ENCODE results near the gene THAP11.
"Not testable (repeated sequence)": the region's sequence is repeated elsewhere in the genome, so short reads cannot be mapped to it uniquely, and the experiment has no call there.

Gene THAP11

DNA sequence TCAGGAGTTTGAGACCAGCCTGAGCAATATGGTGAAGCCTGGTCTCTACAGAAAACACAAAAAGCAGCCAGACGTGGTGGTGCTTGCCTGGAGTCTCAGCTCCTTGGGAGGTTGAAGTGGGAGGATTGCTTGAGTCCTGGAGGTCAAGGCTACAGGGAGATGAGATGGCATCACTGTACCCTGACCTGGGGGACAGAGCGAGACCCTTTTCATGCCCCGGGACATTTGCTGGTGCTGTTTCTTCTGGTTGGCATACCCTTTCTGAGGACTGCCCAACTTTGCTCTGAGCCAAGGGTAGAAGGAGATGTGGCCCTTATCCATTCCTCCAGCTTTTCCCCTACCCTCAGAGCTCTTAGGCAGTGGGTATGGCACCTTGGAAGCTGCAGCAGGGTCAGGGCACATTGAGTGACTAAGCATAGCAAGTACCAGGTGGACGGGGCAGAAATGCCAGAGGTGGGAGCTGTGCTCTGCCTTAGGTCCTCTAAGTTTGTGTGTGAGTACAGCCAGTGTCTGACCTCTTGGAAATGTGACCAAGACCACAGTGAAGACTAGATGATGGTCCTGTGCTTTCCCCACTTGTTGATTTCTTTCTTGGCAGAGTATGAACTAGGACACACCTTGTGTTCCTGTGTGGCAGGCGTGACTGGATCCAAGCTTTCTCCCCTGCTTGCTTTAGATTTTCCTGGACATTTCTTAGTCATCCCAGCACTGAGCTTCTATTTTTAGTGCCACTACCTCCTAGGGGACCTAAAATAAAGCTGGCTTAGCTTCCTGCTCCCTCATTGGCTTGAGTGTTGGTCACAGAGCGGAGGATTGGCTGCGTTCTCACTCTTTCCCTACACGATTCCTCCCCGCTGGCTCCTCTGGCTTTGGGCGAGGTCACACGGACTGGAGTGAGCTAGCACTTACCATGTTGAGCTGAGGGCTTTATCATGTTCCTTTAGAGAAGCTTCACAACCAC, 20.8 kb downstream of the THAP11 start:
- DNase-seq (ENCODE audit: low read depth in 1 of 2, low spot score in 1 of 2): no peak

DNA sequence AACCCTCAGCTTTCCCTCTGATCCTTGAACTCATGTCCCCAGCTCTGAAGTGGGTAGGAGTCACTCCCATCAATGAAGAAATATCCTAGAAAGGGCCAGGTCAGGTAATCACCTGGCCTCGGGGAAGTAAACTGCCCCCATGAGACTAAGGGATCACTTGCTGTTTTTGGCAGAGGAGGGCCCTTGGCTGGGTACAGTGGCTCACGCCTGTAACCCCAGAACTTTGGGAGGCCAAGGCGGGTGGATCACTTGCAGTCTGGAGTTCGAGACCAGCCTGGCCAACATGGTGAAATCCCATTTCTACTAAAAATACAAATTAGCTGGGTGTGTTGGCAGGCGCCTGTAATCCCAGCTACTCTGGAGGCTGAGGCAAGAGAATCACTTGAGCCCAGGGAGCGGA, 21.9 kb downstream of the THAP11 start:
- not testable (repeated sequence) for DNase-seq (ENCODE audit: low read depth in 1 of 2, low spot score in 1 of 2)

DNA sequence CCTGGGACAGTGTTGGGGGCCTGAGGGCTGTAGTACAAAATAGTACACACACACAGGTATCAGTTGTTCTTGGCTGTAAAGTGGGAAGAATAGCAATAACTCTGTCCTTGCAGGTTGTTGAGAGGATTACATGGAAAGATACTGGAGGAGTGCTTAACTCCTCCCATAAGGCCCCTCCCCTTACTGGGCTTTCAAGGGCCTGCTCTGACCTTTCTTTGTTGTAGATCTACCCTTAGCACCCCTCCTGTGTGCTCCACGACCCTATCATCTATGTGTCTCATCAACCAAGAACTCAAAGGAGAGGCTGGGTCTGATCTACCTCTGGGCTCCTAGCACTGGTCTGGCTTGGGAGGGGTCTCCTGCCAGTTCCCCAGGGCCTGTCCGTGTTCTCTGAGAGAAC, 22.5 kb downstream of the THAP11 start:
- DNase-seq (ENCODE audit: low read depth in 1 of 2, low spot score in 1 of 2): no peak

DNA sequence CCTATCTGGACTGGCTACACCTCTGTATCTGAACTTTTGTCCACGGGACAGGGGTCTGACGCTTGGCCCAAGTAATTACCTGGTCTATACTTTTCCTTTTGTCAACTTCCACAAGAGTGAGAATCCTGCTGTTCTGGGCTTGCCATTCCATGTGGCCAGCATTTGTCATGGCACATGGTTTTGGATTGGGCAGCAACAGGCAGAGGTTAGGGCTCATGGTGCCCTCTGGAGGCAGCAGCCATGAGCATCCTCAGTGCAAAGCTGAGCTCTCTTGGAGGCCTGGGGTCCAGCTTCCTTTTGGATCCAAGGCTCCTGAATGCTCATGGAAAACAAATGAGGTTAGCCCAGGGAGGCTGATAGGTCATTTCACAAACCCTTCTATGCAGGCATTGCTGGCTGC, 23.2 kb downstream of the THAP11 start:
- DNase-seq (ENCODE audit: low read depth in 1 of 2, low spot score in 1 of 2): no peak

DNA sequence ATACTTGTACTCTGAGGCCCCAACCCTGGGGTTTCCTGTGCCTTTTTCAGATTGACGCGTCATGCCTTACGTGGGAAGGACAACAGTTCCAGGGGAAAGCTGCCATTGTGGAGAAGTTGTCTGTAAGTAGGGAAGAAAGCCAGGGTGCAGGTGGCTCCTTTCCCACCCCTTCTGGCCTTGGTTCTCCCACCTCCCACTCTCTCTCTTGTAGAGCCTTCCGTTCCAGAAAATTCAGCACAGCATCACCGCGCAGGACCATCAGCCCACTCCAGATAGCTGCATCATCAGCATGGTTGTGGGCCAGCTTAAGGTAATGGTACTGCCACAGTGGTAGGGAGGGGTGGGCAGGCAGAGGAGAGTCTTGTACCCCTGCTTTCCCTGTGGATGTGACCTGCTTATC, 26.2 kb downstream of the THAP11 start:
- no peak for DNase-seq (ENCODE audit: low read depth in 1 of 2, low spot score in 1 of 2)

DNA sequence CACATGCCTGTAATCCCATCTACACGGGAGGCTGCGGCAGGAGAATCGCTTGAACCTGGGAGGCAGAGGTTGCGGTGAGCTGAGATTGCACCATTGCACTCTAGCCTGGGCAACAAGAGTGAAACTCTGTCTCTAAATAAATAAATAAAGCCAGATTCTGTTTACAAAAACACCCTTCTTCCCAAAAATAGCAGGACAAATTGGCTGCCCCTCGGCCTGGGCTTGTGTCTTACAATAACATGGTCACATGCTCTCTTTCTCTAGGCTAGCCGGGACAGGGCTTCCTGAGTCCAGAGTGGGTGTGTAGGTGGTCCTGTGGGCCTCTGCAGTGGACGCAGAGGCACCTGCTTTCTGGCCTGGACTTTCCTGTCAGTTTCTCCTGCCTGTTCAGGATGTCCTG, 27.5 kb downstream of the THAP11 start:
- DNase-seq (ENCODE audit: low read depth in 1 of 2, low spot score in 1 of 2): no peak

DNA sequence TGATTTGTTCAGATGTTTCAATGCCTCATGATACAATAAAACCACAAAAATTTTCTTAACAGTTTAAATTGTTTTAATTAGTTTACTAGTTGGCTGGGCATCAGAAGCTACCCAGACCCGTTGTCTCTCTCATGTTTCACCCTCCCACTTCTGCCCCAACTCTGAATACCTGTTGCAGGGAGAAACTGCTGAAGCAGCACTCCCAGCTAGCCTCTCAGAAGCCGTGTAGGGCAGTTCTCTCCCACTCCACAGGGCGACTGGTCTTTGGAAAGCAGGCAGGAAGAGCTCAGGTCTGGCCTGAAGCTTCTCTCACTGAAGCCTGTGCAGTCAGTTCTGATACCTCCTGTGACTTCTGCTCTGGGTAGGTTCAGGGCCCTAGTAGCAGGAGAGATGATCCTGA, 29.1 kb downstream of the THAP11 start:
- no peak for DNase-seq (ENCODE audit: low read depth in 1 of 2, low spot score in 1 of 2)

DNA sequence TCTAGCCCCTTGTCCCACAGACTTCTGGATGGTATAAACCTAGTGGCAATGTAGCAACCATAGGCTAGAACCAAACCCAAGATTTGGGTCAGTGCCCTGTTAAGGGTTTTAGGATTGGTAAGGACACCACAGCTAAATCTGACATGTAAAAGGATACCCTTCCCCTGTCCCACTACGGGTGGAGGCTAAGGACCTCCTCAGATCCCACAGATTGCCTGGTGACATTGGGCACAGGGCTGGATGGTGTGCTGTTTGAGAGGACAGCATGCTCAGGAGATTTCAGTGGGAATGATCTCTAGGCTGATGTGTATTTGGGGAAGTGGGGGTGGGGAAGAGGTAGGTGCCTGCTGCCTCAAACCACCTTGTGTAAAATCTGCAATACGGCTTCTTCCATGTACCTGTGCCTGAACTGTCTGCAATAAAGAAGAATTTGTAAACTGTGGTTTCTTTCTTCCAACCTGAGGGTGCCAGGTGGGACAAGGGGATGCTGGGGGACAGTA, 30.1 kb downstream of the THAP11 start:
- no peak for DNase-seq (ENCODE audit: low read depth in 1 of 2, low spot score in 1 of 2)

DNA sequence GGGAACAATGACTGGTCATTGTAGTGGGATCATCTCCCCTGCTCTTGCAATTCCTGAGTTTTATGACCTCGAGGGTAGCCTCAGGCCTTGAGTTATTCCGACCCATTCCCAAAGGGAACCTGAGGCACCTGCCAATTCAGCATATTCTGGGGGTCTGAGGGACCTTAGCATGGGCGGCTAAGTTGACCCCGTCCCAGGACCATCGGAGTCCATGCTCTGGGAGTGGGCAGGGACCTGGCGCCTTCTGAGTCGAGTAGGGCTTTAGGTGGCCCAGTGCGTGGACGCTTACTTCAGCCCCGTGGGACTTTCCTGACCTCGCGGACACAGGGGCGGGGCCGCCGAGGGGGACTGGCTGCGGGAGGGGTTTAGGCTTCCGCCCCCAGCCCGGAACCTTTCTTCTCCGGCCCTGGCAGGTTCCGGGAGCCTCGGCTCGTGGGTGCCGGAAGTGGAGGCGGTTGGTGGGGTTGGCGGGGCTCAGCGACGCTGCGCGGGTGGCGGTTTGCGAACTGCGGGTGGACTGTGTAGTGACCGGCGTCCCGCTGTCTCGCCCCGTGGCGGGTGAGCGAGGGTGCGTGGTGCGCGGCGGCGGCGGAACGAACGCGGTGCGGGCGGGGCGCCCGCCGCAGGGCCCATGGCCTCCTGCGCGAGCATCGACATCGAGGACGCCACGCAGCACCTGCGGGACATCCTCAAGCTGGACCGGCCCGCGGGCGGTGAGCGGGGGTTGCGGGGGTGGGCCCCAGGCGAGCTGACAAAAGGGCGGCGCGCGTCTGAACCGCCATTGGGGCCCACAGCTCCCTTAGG, 30.7 kb downstream of the THAP11 start, which contains the start of gene EDC4:
Gene EDC4, plus strand, starts transcription at position 422 of the 804 bp plus-strand sequence. Its CDS starts 210 bp downstream, at position 632.
- DNase-seq (ENCODE audit: low read depth in 1 of 2, low spot score in 1 of 2): peak; percentile 73 to 86

DNA sequence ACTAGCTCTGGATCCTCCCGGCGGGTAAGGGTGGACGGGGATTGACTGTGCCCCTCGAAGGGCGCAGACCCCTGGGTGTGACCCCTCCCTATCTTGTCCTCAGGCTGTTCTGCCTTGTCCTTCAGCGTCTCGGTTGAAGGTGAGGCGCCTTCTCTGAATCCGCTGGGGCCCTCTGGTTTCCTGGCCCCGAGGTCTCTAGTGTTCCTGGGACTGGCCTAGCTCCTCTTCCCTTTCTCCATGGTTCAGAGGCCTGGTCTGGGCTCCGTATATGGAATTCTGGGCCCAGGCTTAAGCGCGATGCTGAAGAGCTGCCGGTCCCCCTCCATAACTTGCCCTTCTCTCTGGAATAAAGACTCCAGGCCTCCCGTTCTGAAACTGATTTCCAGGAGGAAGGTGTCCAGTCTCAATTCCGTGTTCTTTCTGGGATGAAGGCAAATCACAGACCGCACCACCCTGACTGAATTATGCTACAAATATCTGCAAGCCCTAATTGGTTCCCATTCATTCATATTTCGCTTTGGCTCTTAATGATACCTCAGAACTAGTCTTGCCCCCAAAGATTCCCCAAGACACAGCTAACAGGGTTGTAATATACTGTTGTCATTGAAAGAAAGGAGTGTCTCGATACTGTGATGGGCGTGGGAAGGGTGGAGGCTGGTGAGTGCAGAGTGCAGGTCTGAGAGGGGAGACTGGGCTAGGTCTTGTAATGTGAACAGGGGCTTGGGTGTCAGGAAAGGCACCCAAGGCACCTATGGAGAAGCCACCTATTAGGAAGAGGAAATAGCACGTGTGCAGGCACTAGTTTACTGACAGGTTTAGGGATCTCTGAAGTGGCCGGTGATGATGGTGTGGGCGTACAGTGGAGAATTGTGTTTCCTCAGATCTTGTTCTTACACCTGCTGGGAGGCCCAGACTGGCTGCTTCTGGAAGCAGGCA, 31.6 kb downstream of the THAP11 start:
- DNase-seq (ENCODE audit: low read depth in 1 of 2, low spot score in 1 of 2): no peak

DNA sequence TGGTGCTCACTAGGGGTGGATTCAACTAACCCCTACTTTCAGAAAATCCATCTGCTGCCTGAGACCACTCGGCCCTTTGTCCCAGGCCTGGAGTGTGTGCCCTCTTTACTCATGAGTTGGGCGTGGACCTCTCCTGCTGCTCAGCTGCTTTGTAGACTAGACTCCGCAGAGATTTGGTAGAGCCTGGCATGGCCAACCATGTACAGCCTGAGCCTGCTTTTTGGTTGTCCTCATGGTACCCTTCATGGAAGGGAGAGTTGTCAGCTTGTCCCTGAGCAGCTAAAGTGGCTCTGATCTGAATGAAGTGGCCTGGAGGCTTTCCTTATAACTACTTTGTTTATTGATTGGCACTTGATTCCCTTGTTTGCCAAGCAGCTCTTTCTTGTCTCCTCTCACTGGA, 32.3 kb downstream of the THAP11 start:
- no peak for DNase-seq (ENCODE audit: low read depth in 1 of 2, low spot score in 1 of 2)

DNA sequence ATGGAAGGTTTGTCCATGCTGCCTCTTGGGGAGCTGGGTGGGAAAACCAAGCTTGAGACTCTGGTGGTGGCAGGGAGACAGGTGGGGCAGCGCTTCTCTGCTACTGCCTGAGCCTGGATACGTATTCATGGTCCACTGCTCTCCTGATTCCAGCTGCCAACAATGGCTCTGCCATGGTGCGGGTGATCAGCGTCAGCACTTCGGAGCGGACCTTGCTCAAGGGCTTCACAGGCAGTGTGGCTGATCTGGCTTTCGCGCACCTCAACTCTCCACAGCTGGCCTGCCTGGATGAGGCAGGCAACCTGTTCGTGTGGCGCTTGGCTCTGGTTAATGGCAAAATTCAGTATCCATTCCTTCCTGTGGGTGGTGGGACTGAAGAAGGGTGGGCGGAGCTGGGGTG, 34.9 kb downstream of the THAP11 start:
- no peak for DNase-seq (ENCODE audit: low read depth in 1 of 2, low spot score in 1 of 2)

DNA sequence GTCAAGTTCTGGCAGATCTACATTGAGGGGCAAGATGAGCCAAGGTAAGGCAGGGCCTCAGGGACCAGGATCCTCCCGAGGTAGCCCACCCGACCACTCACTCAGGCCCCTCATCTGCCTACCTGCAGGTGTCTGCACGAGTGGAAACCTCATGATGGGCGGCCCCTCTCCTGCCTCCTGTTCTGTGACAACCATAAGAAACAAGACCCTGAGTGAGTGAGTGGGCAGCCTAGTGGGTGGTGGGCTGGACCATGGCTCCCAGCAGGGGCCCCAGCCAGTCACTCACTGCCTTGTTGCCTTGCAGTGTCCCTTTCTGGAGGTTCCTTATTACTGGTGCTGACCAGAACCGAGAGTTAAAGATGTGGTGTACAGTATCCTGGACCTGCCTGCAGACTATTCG, 36.1 kb downstream of the THAP11 start:
- DNase-seq (ENCODE audit: low read depth in 1 of 2, low spot score in 1 of 2): no peak

DNA sequence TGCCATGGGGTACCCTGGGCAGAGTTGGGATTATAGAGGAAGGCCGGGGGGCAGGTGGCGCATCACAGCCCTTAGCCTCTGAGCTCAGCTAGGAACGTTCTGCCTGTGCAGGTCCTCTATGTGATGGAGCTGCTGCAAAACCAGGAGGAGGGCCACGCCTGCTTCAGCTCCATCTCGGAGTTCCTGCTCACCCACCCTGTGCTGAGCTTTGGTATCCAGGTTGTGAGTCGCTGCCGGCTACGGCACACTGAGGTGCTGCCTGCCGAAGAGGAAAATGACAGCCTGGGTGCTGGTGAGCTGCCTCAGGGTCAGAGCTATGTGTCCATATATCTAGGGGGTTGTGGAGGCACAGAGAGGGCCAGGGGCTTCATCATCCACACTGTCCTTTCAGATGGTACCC, 36.7 kb downstream of the THAP11 start:
- no peak for DNase-seq (ENCODE audit: low read depth in 1 of 2, low spot score in 1 of 2)

DNA sequence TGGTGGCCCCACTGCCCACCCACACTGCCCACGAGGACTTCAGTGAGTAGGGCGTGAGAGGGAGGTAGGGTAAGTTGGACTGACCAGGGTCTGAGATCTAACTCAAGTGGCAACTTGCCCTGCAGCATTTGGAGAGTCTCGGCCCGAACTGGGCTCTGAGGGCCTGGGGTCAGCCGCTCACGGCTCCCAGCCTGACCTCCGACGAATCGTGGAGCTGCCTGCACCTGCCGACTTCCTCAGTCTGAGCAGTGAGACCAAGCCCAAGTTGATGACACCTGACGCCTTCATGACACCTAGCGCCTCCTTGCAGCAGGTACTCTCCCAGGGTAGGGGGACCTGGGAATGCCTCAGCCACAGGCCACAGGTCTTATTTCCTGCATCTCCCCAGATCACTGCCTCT, 37.3 kb downstream of the THAP11 start:
- DNase-seq (ENCODE audit: low read depth in 1 of 2, low spot score in 1 of 2): no peak

DNA sequence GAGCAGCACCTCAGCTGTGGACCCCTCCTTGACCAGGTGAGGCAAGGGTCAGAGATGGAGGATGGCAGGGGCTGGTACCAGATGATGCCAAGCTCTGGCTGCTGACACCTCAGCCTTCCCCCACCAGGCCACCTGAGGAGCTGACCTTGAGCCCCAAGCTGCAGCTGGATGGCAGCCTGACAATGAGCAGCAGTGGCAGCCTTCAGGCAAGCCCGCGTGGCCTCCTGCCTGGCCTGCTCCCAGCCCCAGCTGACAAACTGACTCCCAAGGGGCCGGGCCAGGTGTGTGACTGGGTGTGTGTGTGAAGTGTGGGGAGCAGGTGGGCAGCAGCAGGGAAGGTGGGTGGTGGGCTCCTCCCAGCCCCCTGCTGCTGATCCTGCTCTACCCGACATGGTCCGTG, 37.8 kb downstream of the THAP11 start:
- DNase-seq (ENCODE audit: low read depth in 1 of 2, low spot score in 1 of 2): no peak

DNA sequence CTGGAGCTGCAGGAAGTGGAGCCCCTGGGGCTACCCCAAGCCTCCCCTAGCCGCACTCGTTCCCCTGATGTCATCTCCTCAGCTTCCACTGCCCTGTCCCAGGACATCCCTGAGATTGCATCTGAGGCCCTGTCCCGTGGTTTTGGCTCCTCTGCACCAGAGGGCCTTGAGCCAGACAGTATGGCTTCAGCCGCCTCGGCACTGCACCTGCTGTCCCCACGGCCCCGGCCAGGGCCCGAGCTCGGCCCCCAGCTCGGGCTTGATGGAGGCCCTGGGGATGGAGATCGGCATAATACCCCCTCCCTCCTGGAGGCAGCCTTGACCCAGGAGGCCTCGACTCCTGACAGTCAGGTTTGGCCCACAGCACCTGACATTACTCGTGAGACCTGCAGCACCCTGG, 38.5 kb downstream of the THAP11 start:
- DNase-seq (ENCODE audit: low read depth in 1 of 2, low spot score in 1 of 2): no peak

DNA sequence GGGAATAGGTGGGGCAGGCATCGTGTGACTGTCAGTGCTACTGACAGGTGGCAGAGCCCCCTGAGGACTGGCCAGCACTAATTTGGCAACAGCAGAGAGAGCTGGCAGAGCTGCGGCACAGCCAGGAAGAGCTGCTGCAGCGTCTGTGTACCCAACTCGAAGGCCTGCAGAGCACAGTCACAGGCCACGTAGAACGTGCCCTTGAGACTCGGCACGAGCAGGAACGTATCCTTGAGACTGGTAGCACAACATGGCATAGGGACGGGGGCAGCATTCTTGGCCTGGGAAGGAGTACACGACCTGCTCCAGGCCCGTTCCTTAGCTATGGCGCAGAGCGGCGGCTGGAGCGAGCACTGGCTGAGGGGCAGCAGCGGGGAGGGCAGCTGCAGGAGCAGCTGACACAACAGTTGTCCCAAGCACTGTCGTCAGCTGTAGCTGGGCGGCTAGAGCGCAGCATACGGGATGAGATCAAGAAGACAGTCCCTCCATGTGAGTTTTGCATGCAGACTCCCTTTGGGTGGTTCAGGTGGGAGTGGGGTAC, 39.6 kb downstream of the THAP11 start:
- DNase-seq (ENCODE audit: low read depth in 1 of 2, low spot score in 1 of 2): no peak

DNA sequence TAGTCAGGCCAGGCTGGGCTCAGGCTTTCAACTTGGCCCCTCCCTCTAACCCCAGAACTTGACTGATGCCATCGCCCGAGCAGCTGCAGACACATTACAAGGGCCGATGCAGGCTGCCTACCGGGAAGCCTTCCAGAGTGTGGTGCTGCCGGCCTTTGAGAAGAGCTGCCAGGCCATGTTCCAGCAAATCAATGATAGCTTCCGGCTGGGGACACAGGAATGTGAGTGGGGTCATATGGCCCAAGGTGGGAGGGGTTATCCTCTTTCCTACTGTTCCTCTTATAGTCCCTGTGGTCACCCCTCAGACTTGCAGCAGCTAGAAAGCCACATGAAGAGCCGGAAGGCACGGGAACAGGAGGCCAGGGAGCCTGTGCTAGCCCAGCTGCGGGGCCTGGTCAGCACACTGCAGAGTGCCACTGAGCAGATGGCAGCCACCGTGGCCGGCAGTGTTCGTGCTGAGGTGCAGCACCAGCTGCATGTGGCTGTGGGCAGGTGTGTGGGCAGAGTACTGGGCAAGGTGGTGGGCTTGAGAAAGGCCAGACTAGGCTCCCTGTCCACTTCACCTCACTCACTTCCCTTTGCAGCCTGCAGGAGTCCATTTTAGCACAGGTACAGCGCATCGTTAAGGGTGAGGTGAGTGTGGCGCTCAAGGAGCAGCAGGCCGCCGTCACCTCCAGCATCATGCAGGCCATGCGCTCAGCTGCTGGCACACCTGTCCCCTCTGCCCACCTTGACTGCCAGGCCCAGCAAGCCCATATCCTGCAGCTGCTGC, 40.4 kb downstream of the THAP11 start:
- no peak for DNase-seq (ENCODE audit: low read depth in 1 of 2, low spot score in 1 of 2)

All from activated T-helper 1 cell treated with anti-CD3 and anti-CD28 coated beads, Interleukin-2, amount 50 U/mL, for 16 hours (primary cell).